BLaER1 (cell line): ENCODE results near the gene ANO3.
"Not testable (repeated sequence)": the region's sequence is repeated elsewhere in the genome, so short reads cannot be mapped to it uniquely, and the experiment has no call there.

Experiments
- H3K27ac ChIP-seq: shearing (Covaris generic); formaldehyde crosslinking; 2 replicates; pipeline ENCODE4 v1.8.1; 2022
- H3K27me3 ChIP-seq: shearing (Covaris generic); formaldehyde crosslinking; 2 replicates; pipeline ENCODE4 v1.8.1; 2022
- H3K36me3 ChIP-seq: shearing (Covaris generic); formaldehyde crosslinking; 2 replicates; pipeline ENCODE4 v1.8.1; 2022
- H3K4me1 ChIP-seq: shearing (Covaris generic); formaldehyde crosslinking; 2 replicates; pipeline ENCODE4 v1.8.1; 2022
- H3K4me2 ChIP-seq: shearing (Covaris generic); formaldehyde crosslinking; 2 replicates; pipeline ENCODE4 v1.8.1; 2022
- H3K4me3 ChIP-seq: shearing (Covaris generic); formaldehyde crosslinking; 2 replicates; pipeline ENCODE4 v1.8.1; 2022
- H3K9ac ChIP-seq: shearing (Covaris generic); formaldehyde crosslinking; 2 replicates; pipeline ENCODE4 v1.8.1; 2022
- H3K9me3 ChIP-seq: shearing (Covaris generic); formaldehyde crosslinking; 2 replicates; pipeline ENCODE4 v1.8.1; 2022
- H4K20me1 ChIP-seq: shearing (Covaris generic); formaldehyde crosslinking; 2 replicates; pipeline ENCODE4 v1.8.1; 2022
- Cebpa-rat ChIP-seq: shearing (Covaris generic); IDR thresholded peaks from 2 replicates; pipeline ENCODE4 v1.8.1; 2022

The ANO3 gene

DNA sequence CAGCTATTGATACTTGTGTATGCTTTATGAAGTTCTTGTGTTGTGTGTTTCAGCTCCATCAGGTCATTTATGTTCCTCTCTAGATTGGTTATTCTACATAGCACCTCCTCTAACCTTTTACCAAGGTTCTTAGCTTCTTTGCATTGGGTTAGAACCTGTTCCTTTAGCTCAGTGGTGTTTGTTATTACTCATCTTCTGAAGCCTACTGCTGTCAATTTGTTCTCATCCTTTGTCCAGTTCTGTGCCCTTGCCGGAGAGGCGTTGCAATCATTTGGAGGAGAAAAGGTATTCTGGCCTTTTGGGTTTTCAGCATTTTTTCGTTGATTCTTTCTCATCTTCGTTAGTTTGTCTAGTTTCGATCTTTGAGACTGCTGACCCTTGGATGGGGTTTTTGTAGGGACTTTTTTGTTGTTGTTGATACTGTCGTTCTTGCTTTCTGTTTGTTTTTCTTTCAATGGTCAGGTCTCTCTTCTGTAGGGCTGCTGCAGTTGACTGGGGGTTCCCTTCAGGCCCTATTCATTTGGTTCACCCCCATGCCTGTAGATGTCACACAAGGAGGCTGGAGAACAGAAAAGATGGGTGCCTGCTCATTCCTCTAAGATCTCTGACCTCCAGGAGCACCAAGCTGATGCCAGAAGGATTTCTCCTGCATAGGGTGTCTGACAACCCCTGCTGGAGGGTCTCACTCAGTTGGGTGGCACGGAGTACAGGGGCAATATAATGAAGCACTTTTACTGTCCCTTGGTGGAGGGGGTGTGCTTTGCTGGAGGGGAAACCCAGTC lies 276.0 kb downstream of the ANO3 start:
- no peaks in the 10 kb centered on the region for H4K20me1 ChIP-seq
- no peak for TF ChIP-seq Cebpa-rat

DNA sequence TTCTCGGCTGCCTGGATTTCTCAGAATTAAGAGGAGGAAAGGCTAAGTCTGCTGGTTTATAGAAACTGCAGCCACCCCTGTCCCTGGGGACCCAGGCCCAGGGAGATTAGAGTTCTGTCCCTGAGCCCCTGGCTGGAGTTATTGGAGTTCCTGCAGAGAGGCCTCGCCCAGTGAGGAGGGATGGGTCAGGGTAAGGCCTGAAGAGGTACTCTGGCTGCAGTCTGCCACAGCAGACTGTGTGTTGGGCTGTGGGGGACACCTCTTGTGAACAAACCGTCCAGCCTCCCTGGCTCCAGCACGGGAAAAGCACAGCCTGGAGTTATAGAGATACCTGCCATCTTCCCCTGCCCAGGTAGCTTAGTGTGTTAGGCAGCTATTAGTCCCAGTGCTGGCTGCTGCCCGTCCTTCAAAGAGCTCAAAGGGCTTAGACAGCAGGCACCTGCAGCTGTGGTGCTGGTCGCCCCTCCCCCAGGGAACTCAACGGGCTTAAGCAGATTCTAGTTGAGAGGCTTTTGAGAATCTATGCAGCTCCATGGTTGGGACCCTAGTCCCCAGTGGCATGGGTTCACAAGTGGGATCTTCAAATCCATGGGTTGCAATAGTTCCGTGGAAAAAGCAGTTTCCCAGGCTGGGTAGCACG lies 276.7 kb downstream of the ANO3 start:
- H3K4me3 ChIP-seq: no peak overlapping the region
- H3K27me3 ChIP-seq: no peaks in the 10 kb centered on the region
- H3K4me2 ChIP-seq: no peak overlapping the region
- TF ChIP-seq Cebpa-rat: no peak
- no peaks in the 10 kb centered on the region for H4K20me1 ChIP-seq
- H3K9me3 ChIP-seq: peaks cover 2% of the 10 kb centered on the region; the same call in 1 of the 2 replicates
- no peaks in the 10 kb centered on the region for H3K4me1 ChIP-seq
- no peak overlapping the region for H3K27ac ChIP-seq
- no peaks in the 10 kb centered on the region for H3K36me3 ChIP-seq
- H3K9ac ChIP-seq: no peak overlapping the region

More for the DNA sequence above, 276.0 kb downstream of the ANO3 start:
- Histone ChIP-seq H3K9ac (no peak overlapping the region), H3K27ac (no peak overlapping the region), H3K4me1 (no peaks in the 10 kb centered on the region), H3K27me3 (no peaks in the 10 kb centered on the region), H3K4me3 (no peak overlapping the region), H3K4me2 (no peak overlapping the region), H3K36me3 (no peaks in the 10 kb centered on the region), H3K9me3 (no peaks in the 10 kb centered on the region)

DNA sequence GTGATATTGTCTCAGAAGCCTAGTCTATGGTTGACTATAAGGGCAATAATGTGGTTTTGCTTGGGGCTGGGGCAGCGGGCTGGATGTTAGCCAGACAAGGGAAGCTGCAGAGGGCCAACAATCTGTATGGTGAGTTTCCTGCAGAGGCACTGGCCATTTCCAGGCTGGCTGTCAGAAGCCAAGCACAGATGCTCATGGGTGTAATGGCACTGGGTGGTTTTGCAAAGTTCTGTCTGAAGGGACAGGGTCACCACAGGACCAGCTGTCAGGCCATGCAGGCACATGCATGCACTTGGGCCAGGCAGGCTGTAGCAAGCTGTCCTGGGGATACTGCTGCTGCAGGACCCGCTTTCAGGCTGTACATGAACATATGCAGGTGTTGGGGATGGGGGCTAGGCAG lies 281.8 kb downstream of the ANO3 start:
- no peak overlapping the region for H3K4me2 ChIP-seq
- H3K9me3 ChIP-seq: peaks cover 5% of the 10 kb centered on the region; the same call in 1 of the 2 replicates
- H3K4me1 ChIP-seq: no peaks in the 10 kb centered on the region
- H3K36me3 ChIP-seq: no peaks in the 10 kb centered on the region
- no peak overlapping the region for H3K4me3 ChIP-seq
- no peak overlapping the region for H3K9ac ChIP-seq
- no peaks in the 10 kb centered on the region for H3K27me3 ChIP-seq
- no peaks in the 10 kb centered on the region for H4K20me1 ChIP-seq
- no peak for TF ChIP-seq Cebpa-rat
- no peak overlapping the region for H3K27ac ChIP-seq

DNA sequence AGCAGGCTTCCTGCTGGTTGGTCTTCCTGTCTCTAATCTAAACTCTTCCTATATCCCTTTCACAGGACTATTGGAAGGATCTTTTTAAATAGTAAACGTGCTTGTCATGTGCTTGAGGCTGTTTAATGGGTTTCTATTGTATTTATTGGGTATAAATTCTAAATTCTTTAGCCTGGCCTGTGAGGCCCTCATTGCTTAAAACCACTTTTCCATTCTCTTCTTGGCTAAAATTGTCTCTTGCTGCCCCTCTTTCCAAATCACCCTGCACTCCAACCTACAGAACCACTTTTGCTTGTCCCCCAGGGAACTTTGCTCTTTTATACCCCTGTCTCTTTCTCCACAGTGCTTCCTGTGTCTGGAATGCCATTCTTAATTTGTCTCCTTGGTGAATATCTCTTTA lies 286.5 kb downstream of the ANO3 start:
- Histone ChIP-seq H3K4me2 (no peak overlapping the region), H3K9ac (no peak overlapping the region), H3K27ac (no peak overlapping the region)

DNA sequence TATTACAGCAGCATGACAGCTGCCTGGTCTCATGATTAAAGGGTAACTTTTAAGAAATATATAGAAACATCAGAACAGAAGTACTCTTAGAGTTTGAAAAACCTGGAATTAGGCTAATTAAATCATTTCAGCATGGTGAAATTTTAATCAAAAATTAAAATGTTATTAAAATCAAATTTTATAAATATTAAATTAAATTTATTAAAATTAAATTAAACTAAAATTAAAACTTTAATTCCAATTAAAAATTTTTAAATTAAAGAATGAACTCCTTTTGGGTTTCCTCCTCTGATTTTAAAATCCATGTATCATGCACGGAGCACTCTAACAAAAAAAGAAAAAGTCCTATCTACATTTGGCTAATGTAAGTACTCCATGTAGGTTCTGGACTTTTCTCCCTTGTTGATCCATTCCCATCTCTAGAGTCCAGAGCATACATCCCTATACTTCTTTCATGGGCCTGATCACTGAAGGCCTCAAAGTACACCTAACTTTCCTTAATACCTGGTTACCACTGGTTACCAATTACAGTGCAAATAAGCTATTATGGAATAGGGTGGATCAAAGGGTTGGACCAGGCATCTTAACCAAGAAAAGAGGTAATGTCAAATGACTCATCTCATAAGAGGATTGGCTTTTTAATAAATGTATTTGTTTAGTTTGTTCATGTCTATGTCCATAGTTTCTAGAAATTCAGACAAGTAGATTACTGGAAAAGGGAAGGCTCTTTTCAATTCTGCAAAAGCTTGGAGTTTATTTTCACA lies 288.5 kb downstream of the ANO3 start:
- Histone ChIP-seq H3K4me1 (no peaks in the 10 kb centered on the region), H3K4me3 (no peak overlapping the region), H3K27ac (no peak overlapping the region), H3K9ac (no peak overlapping the region), H3K27me3 (no peaks in the 10 kb centered on the region), H3K4me2 (no peak overlapping the region), H4K20me1 (no peaks in the 10 kb centered on the region), H3K36me3 (no peaks in the 10 kb centered on the region), H3K9me3 (no peaks in the 10 kb centered on the region)
- TF ChIP-seq Cebpa-rat: no peak

More for the DNA sequence above, 286.5 kb downstream of the ANO3 start:
- no peaks in the 10 kb centered on the region for H4K20me1 ChIP-seq
- no peak overlapping the region for H3K4me3 ChIP-seq
- H3K36me3 ChIP-seq: no peaks in the 10 kb centered on the region
- no peak for TF ChIP-seq Cebpa-rat
- H3K9me3 ChIP-seq: peaks cover 5% of the 10 kb centered on the region; the same call in 1 of the 2 replicates
- H3K27me3 ChIP-seq: no peaks in the 10 kb centered on the region
- H3K4me1 ChIP-seq: no peaks in the 10 kb centered on the region

DNA sequence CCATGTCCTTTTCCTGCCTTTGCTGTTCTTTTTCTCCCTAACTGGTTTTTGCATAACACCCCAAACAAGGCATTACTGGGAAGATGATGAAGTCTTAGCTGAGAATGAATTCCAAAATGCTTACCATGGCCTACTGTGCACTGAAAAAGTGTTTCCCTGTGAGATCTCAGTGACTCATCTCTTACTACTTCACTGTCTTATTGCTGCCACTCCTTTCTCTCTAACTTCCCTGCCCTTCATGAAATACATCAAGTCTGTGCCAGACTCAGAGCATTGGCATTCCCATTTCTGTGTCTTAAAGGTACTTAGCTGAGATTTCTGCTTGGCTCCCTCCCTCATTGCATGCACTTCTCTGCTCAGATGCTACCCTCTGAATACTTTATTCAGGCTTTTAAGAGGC lies 289.2 kb downstream of the ANO3 start:
- Histone ChIP-seq H3K4me1 (no peaks in the 10 kb centered on the region), H3K4me2 (no peak overlapping the region), H3K36me3 (no peaks in the 10 kb centered on the region), H3K9ac (no peak overlapping the region), H3K27me3 (no peaks in the 10 kb centered on the region), H3K27ac (no peak overlapping the region), H4K20me1 (no peaks in the 10 kb centered on the region), H3K4me3 (no peak overlapping the region), H3K9me3 (no peaks in the 10 kb centered on the region)
- TF ChIP-seq Cebpa-rat: no peak

DNA sequence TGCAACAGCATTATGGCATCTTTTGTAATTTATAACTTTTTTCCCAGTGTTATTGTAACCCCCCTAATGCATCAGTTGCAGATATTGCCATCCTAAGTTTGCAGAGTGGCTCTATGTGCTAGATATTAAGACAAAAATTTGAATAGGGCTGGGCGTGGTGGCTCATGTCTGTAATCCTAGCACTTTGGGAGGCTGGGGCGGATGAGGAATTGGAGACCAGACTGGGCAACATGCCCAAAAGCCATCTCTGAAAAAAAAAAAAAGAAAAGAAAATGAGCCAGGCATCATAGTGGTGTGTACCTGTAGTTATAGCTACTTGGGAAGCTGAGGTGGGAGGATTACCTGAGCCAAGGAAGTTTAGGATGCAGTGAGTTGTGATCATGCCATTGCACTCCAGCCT lies 290.3 kb downstream of the ANO3 start:
- Histone ChIP-seq H3K36me3 (no peaks in the 10 kb centered on the region), H3K4me1 (no peaks in the 10 kb centered on the region), H3K9me3 (no peaks in the 10 kb centered on the region), H3K27ac (no peak overlapping the region), H3K27me3 (no peaks in the 10 kb centered on the region), H3K4me3 (no peak overlapping the region), H3K4me2 (no peak overlapping the region), H3K9ac (no peak overlapping the region), H4K20me1 (no peaks in the 10 kb centered on the region)
- no peak for TF ChIP-seq Cebpa-rat

DNA sequence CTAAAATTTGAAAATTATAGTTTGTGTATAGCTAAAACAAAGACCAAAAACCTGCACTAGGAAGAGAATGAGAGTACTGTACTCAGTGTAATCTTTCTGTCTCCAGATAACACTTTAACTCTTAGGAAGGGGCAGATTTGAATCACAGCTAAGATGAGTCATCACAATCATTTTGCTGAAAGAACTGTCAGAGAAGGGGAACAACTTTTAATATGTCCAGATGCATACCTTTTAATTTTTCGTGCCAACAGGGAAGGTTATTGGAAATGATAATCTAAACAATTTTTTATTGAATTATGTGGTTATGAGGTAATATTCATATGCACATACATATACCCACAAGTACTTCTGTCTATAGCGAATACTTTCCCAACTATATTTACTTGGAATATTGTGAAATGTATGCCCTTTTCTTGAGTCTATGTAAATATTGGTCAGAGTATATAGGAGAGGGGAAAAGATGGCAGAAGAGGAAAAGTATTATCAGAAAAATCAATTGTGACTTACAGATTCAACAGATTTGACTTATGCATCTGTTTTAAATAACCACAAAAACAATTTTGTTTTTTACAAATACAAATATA lies 291.2 kb downstream of the ANO3 start:
- no peaks in the 10 kb centered on the region for H3K9me3 ChIP-seq
- H3K27ac ChIP-seq: no peak overlapping the region
- H3K9ac ChIP-seq: no peak overlapping the region
- TF ChIP-seq Cebpa-rat: no peak
- H4K20me1 ChIP-seq: no peaks in the 10 kb centered on the region
- no peaks in the 10 kb centered on the region for H3K36me3 ChIP-seq
- H3K27me3 ChIP-seq: no peaks in the 10 kb centered on the region
- no peak overlapping the region for H3K4me2 ChIP-seq
- H3K4me1 ChIP-seq: no peaks in the 10 kb centered on the region
- no peak overlapping the region for H3K4me3 ChIP-seq

DNA sequence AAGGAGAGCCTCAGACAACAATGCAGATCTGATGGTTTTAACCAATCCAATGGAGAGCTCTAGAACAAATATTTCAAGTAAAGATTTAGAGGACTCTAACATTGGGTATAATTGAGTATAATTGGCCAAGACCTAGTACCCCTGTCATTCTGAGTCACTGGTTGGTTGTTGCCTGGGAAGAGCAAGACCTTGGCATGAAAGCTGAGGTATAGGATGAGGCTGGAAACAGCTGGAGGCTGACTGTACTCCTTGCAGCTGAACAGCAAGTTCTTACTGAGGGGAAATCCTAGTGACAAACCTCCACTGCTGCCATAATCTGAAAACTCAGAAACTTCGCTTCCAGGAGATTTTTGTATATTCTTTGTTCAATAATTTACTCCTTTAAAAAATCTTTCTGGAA lies 294.4 kb downstream of the ANO3 start:
- Histone ChIP-seq H3K9ac (no peak overlapping the region), H3K27me3 (no peaks in the 10 kb centered on the region), H4K20me1 (no peaks in the 10 kb centered on the region), H3K27ac (no peak overlapping the region), H3K36me3 (no peaks in the 10 kb centered on the region), H3K4me3 (no peak overlapping the region), H3K4me1 (no peaks in the 10 kb centered on the region), H3K9me3 (no peaks in the 10 kb centered on the region), H3K4me2 (no peak overlapping the region)
- no peak for TF ChIP-seq Cebpa-rat

DNA sequence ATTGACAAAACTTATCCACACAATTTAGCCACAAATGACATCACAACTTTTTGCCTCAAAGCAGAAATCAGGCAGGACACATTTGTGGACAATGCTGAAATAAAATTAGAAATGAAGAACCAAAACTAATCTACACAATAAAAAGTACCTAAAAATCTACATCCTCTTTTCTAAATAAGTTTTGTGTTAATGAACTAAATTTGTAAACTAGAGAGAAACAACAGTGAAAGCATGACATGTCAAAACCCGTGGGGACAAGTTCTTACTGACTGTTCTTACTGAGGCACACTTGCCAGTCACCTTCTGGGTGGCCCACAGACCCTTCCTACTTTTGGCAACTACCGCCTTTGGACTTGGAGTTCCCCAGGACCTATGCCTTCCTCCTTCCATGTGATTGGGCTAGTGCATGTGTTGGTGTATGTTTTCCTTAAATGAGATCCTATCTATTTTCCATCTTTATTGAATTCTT lies 300.8 kb downstream of the ANO3 start:
- no peaks in the 10 kb centered on the region for H3K9me3 ChIP-seq
- no peak overlapping the region for H3K4me2 ChIP-seq
- no peak overlapping the region for H3K4me3 ChIP-seq
- H3K36me3 ChIP-seq: no peaks in the 10 kb centered on the region
- no peak overlapping the region for H3K27ac ChIP-seq
- H3K27me3 ChIP-seq: no peaks in the 10 kb centered on the region
- no peaks in the 10 kb centered on the region for H4K20me1 ChIP-seq
- no peak overlapping the region for H3K9ac ChIP-seq
- TF ChIP-seq Cebpa-rat: no peak
- no peaks in the 10 kb centered on the region for H3K4me1 ChIP-seq

DNA sequence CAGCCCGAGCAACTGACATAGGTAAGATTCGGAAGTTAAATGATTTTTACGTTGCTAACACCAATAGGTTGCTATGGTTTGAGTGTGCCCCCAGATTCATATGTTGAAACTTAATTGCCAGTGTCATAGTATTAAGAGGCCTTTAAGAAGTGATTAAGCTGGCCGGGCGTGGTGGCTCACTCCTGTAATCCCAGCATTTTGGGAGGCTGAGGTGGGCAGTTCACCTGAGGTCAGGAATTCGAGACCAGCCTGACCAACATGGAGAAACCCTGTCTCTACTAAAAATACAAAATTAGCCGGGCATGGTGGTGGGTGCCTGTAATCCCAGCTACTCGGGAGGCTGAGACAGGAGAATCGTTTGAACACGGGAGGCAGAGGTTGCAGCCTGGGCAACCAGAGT lies 311.4 kb downstream of the ANO3 start:
- not testable (repeated sequence) for H3K9ac ChIP-seq, H4K20me1 ChIP-seq, H3K27ac ChIP-seq

More for the DNA sequence above, 311.4 kb downstream of the ANO3 start:
- H3K4me2 ChIP-seq, H3K9me3 ChIP-seq, H3K27me3 ChIP-seq, H3K4me3 ChIP-seq, H3K4me1 ChIP-seq, H3K36me3 ChIP-seq: not testable (repeated sequence)
